Ascending aorta (tissue), 2 donors: ENCODE data around the gene SAT1. TPM values are rescaled to one million over a fixed set of nuclear protein-coding genes. Genes with fewer than 3 reads are reported as not detected.
A peak's percentile ranks its signal among the peaks of the same experiment; 100 is the strongest.

Source experiments
- DNase-seq, 2 donors: peaks; one replicate each; pipeline ENCODE4 v3.0.0-alpha.2; 2019; ENCODE audit warnings: low spot score in 2 of 2
- H3K27ac ChIP-seq, 2 donors: fragments of 200-600 bp; sonication (generic); one replicate each; pipeline ENCODE4 v1.5.1; 2016 to 2017; ENCODE audit warnings: mild to moderate bottlenecking in 1 of 2
- H3K27me3 ChIP-seq: fragments of 200-600 bp; sonication (generic); one replicate; pipeline ENCODE4 v1.5.1; 2017
- H3K36me3 ChIP-seq, 2 donors: fragments of 200-600 bp; sonication (generic); one replicate each; pipeline ENCODE4 v1.5.1; 2016
- H3K4me1 ChIP-seq, 2 donors: fragments of 200-600 bp; sonication (generic); one replicate each; pipeline ENCODE4 v1.5.1; 2016 to 2017; ENCODE audit warnings: mild to moderate bottlenecking in 1 of 2
- H3K4me3 ChIP-seq, 2 donors: fragments of 200-600 bp; sonication (generic); one replicate each; pipeline ENCODE4 v1.5.1; 2016 to 2017; ENCODE audit warnings: mild to moderate bottlenecking in 1 of 2
- H3K9me3 ChIP-seq, 2 donors: fragments of 200-600 bp; sonication (generic); one replicate each; pipeline ENCODE4 v1.5.1; 2016
- CTCF ChIP-seq, 3 experiments: fragments of 200-600 bp in 2 of 3; fragments of 450-650 bp in 1 of 3; sonication (generic) in 2 of 3; IDR thresholded peaks; one replicate each; pipeline ENCODE4 v1.5.1; 2016 to 2019; ENCODE audit warnings: antibody characterized with exemption in 3 of 3, mild to moderate bottlenecking in 1 of 3, moderate library complexity in 1 of 3
- intact Hi-C: fragments of 100-400 bp; cut with DNase I; formaldehyde crosslinking; loops from one replicate; pipeline ENCODE4 v1.15.1; 2023
- total RNA-seq: library from RNA; depleted of rRNA; stranded (reverse); fragments of >200 nt; gene quantifications from one replicate; pipeline ENCODE4 v1.1.0, GENCODE V29; 2016

Gene SAT1
- total RNA-seq, 1 donor from 2014 or later = 349 TPM

- Histone ChIP-seq H3K9me3 (no peaks in the 10 kb centered on the region), H3K4me1 (no peaks in the 10 kb centered on the region), H3K36me3 (no peaks in the 10 kb centered on the region), H3K27ac (no peak overlapping the region), H3K27me3 (no peaks in the 10 kb centered on the region), H3K4me3 (no peak overlapping the region)
- intact Hi-C loops = no loop called here
- no peak for DNase-seq
- no peak for TF ChIP-seq CTCF (IDR thresholded peaks at IDR 0.05)
Measured at GRCh38 chrX:23792861-23793553, 10.0 kb downstream of the SAT1 start.

- H3K9me3 ChIP-seq = no peaks in the 10 kb centered on the region
- no peaks in the 10 kb centered on the region for H3K36me3 ChIP-seq
- no peak for TF ChIP-seq CTCF (IDR thresholded peaks at IDR 0.05)
- H3K27ac ChIP-seq = no peak overlapping the region
- H3K4me3 ChIP-seq = no peak overlapping the region
- intact Hi-C loops = no loop called here
- no peaks in the 10 kb centered on the region for H3K4me1 ChIP-seq
- no peaks in the 10 kb centered on the region for H3K27me3 ChIP-seq
- no peak for DNase-seq
Measured at GRCh38 chrX:23795221-23795620, 12.2 kb downstream of the SAT1 start.

GRCh38 chrX:23797371-23798128 is 14.6 kb downstream of the SAT1 start:
- H3K9me3 ChIP-seq = no peaks in the 10 kb centered on the region
- H3K4me3 ChIP-seq = no peak overlapping the region
- TF ChIP-seq CTCF (IDR thresholded peaks at IDR 0.05) = no peak
- no peak for DNase-seq
- no peaks in the 10 kb centered on the region for H3K4me1 ChIP-seq
- peak overlapping the region in 1 of 2 donors; percentile 51 for H3K27ac ChIP-seq
- intact Hi-C loops = no loop called here
- no peaks in the 10 kb centered on the region for H3K27me3 ChIP-seq
- H3K36me3 ChIP-seq = no peaks in the 10 kb centered on the region

GRCh38 chrX:23799469-23800065 is 16.6 kb downstream of the SAT1 start:
- Histone ChIP-seq H3K36me3 (no peaks in the 10 kb centered on the region), H3K4me1 (no peaks in the 10 kb centered on the region), H3K4me3 (no peak overlapping the region), H3K9me3 (no peaks in the 10 kb centered on the region), H3K27me3 (no peaks in the 10 kb centered on the region), H3K27ac (no peak overlapping the region)
- TF ChIP-seq CTCF (IDR thresholded peaks at IDR 0.05) = no peak
- no peak for DNase-seq
- intact Hi-C loops = loop anchor here (5.0 kb wide), 3 partner anchors 57 to 253 kb away; partner anchors contain the start of genes ACOT9 and EIF2S3

GRCh38 chrX:23802431-23802830 is 19.5 kb downstream of the SAT1 start:
- no peaks in the 10 kb centered on the region for H3K36me3 ChIP-seq
- no peaks in the 10 kb centered on the region for H3K27me3 ChIP-seq
- H3K4me3 ChIP-seq = no peak overlapping the region
- no peak for DNase-seq
- H3K9me3 ChIP-seq = no peaks in the 10 kb centered on the region
- intact Hi-C loops = loop anchor here (5.0 kb wide), 3 partner anchors 60 to 250 kb away; partner anchors contain the start of genes ACOT9 and EIF2S3
- TF ChIP-seq CTCF (IDR thresholded peaks at IDR 0.05) = no peak
- no peaks in the 10 kb centered on the region for H3K4me1 ChIP-seq
- H3K27ac ChIP-seq = peak overlapping the region; percentile 29 to 55
